NK-92 treated with Interleukin-12 subunit alpha and Interleukin-12 subunit beta, amount 100 ng/mL, for 24 hours (cell line): Measurements from ENCODE around the gene ATG3.
"Not testable (repeated sequence)": the region's sequence is repeated elsewhere in the genome, so short reads cannot be mapped to it uniquely, and the experiment has no call there.

Experiments
- DNase-seq: peaks from one replicate; lab custom pipeline; 2025; lab: John Stamatoyannopoulos, UW

Gene ATG3

DNA sequence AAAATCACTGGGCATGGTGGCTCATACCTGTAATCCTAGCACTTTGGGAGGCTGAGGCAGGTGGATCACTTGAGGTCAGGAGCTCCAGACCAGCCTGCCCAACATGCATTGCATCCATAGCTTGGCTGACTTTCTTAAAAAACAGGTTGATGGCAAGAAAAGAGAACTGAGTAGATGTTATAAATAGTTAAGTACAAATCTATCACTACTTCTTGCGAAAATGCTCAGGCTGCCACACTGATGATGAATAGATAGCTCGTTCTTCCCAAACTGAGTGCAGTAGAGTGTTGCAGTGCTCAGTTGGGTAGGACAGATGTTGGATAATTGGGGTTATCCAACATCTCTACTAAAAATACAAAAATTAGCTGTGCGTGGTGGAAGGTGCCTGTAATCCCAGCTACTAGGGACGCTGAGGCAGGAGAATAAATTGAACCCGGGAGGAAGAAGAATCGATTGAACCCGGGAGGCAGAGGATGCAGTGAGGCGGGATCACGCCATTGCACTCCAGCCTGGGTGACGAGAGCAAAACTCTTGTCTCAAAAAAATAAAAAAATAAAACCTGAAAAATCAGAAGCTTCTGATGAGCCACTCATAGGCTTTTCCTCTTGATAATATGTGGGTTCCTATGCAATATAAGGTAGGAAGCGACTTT lies 63.7 kb downstream of the ATG3 start:
- DNase-seq, result no peak

DNA sequence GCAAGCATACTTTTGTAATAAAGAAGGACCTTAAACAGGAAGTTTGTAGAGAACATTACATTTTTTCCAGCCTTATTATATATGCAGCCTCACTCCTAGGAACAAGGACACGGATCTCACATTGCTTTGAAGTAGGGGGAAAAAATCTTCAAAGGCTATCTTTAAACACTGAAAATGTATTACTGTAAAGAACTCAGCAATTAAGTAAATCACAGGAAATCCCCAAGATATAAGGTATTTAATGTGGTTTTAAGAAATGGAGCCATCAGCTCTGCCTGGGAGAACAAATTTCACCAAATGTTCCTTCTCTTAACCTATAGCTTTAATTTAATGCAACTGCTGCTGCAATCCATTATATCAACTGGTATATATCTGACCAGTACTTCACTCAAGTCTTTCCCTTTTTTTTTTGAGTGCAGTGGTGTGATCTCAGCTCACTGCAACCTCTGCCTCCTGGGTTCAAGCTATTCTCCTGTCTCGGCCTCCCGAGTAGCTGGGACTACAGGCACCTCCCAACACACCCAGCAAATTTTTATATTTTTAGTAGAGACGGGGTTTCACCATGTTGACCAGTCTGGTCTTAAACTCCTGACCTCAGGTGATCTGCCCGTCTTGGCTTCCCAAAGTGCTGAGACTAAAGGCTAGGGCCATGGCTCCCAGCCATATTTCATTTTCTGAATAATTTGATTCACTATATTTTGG lies 65.2 kb downstream of the ATG3 start:
- DNase-seq, result no peak

DNA sequence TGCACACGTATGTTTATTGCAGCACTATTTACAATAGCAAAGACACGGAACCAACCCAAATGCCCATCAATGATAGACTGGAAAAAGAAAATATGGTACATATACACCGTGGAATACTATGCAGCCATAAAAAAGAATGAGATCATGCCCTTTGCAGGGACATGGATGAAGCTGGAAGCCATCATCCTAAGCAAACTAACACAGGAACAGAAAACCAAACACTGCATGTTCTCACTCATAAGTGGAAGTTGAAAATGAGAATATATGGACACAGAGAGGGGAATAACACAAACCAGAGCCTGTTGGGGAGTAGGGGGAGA lies 67.4 kb downstream of the ATG3 start:
- DNase-seq, result not testable (repeated sequence)

DNA sequence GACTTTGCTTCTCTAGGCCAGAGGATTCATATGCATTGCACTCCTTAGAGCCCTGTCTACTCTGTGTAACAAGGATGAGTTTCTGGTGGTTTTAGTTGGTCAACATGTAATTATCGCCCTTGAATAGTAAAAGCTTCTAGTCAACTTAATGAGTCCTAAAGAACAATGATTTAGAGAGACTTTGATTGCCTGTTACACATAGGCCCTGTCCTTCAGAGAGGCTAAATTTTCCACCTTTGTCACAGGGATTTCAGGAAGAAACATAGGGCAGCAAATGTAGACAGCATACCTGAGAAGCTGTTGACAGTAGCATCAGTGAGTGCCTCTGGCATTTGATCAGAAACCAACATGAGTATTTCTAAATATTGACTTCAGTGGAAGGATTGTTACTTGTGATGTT lies 69.6 kb downstream of the ATG3 start:
- no peak for DNase-seq

DNA sequence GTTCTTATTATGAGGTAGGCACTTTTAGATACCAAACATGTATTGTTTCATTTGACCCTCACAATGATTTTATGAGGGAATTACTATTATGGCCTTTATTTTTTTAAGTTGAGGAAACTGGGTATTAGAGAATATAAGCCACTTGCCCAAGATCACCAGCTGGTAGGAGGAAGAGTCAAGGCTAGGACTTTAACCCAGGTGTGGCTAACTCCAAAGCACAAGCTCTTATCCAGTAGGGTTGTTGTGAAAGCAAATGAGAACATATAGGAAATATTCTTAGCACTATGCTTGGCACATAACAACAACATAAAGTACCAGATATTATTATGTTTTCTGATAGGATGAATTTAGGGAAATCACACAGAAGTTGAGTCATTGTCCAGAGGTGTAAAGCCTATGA lies 70.4 kb downstream of the ATG3 start:
- no peak for DNase-seq

DNA sequence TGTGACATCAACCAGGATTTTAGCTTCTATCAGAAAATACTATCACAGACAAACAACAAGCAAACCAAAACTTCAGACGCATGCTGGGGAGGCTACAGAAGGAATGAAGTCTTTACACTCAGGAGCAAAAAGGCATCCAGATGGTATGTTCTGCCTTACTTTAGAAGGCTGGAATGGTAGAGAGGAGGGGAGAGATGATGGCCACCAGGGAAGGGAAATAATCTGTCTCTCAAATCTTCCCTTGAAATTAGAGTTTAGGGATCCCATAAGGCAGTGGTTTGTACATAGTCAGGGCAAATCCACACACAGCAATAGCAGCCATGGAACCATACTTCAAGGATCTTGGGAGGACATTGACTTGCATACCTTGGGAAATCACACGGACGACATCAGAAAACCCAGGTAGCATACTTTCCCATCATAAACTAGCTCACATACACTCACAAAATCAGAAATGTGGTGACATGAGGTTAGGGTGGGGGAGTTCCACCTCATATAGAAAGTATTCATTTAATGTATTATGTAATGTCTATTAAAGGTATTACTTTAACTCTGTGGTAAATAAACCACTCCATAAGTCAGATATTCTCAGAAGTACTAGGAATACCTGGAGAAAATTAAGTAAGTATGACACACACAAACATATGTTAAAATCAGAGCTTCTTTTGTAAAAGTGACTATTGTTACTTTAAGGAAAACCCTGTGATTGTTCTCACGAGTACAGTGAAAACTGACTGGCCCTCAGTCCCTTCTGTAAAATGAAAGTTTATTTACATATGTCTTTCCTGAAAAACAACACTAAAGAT lies 71.9 kb downstream of the ATG3 start:
- DNase-seq, result no peak

DNA sequence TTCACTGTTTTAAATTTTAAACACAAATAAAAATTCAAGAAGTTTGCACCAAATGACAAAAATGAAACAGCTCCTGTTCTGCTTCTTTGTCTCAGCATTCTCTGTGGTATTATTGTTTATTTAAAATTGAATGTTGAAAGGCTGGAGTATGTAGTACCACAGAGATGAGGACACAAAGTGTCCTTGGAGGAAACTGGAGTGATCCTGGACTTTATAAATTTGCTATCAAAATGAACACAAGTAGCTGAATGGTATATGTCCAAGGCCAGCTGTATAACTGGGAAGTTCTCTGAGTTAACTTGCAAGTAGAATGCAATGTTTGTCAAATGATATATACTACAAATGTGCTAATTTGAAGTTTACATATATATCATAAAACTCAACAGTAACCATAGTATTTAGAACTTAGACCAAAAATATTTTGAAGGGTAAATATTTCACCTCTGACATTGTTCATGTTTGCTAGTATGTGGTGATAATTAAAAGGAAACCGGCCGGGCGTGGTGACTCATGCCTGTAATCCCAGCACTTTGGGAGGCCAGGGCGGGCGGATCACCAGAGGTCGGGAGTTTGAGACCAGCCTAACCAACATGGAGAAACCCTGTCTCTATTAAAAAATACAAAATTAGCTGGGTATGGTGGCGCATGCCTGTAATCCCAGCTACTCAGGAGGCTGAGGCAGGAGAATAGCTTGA lies 74.8 kb downstream of the ATG3 start:
- DNase-seq, result no peak

DNA sequence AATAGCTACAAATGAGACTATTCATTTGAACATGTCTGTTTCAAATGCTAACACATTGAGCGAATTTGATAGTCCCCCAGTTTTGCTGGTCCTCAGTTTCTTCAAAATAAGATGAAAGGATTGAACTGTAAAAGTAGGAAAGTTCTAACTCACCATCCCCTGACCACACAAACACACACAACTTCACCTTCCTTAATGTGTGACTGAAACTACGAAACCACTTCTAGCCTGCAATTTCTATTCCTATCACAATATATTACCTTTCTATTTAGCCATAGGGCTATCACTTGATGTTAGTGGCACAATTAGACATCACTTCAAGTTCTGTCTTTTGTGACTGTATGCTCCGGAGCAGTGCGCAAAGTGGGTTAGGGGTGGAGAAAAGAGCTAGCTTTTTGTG lies 77.4 kb downstream of the ATG3 start:
- no peak for DNase-seq

DNA sequence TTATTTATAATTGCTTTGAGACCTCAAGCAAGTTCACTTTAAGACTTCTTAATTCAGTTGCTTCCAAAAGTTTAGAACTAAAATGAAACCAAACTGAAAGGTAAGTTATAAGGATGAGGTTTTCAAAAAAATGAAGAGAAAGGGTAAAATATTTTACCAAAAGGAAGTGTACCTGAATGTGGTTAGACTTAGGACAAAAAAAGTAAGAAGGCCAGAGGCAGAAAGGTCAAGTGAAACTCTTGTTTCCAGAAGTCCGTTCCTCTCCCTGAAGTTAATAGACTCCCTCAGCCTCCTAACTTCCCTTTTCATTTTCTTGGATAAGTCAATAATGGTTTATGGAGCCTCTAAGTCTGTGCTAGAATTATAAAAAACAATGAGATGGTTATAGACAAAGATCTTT lies 79.1 kb downstream of the ATG3 start:
- DNase-seq, result no peak
